Measurements from ENCODE around the gene SALL1. TPM values are rescaled to one million over a fixed set of nuclear protein-coding genes. Genes with fewer than 3 reads are reported as not detected.

SALL1 gene
- total RNA-seq, 3 donors from 2014 or later (not counting 1 experiment from before 2014, with no cell fraction given): not detected

- H3K27me3 ChIP-seq (ENCODE audit: control insufficient read depth, insufficient read depth, low read length): no peaks in the 10 kb centered on the region
- no peak overlapping the region for H3K4me3 Mint-ChIP-seq
- no peaks in the 10 kb centered on the region for H3K4me1 ChIP-seq (ENCODE audit: control insufficient read depth, insufficient read depth, low read length)
- TF ChIP-seq, protein P1, sequence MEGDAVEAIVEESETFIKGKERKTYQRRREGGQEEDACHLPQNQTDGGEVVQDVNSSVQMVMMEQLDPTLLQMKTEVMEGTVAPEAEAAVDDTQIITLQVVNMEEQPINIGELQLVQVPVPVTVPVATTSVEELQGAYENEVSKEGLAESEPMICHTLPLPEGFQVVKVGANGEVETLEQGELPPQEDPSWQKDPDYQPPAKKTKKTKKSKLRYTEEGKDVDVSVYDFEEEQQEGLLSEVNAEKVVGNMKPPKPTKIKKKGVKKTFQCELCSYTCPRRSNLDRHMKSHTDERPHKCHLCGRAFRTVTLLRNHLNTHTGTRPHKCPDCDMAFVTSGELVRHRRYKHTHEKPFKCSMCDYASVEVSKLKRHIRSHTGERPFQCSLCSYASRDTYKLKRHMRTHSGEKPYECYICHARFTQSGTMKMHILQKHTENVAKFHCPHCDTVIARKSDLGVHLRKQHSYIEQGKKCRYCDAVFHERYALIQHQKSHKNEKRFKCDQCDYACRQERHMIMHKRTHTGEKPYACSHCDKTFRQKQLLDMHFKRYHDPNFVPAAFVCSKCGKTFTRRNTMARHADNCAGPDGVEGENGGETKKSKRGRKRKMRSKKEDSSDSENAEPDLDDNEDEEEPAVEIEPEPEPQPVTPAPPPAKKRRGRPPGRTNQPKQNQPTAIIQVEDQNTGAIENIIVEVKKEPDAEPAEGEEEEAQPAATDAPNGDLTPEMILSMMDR (IDR thresholded peaks at IDR 0.05): no peak
- intact Hi-C loops (cut with micrococcal nuclease): no loop called here
- DNase-seq (no peak), ATAC-seq (no peak)
- H3K27me3 Mint-ChIP-seq (ENCODE audit: low read depth in 2 of 2): peaks cover 20 to 37% of the 10 kb centered on the region in 2 donors
- no peak overlapping the region for H3K4me3 ChIP-seq (ENCODE audit: low read length)
- no peaks in the 10 kb centered on the region for H3K9me3 Mint-ChIP-seq
- 81% methylated on average over 3 of the region's 6 CpGs for WGBS (ENCODE audit: insufficient coverage)
- no peaks in the 10 kb centered on the region for H3K4me1 Mint-ChIP-seq
- H3K36me3 Mint-ChIP-seq: peaks cover 5% of the 10 kb centered on the region
- no peaks in the 10 kb centered on the region for H3K9me3 ChIP-seq (ENCODE audit: control insufficient read depth, insufficient read depth, low read length)
- no peak overlapping the region for H3K27ac ChIP-seq (ENCODE audit: low read length)
- no peak overlapping the region for H3K27ac Mint-ChIP-seq
- no peaks in the 10 kb centered on the region for H3K36me3 ChIP-seq (ENCODE audit: control insufficient read depth, insufficient read depth, low read length)
These were observed 18.5 kb downstream of the SALL1 start for GRCh38 chr16:51132490-51133115.

GRCh38 chr16:51131619-51132018 is 19.5 kb downstream of the SALL1 start:
- no peak overlapping the region for H3K27ac Mint-ChIP-seq
- no peaks in the 10 kb centered on the region for H3K36me3 ChIP-seq (ENCODE audit: control insufficient read depth, insufficient read depth, low read length)
- H3K36me3 Mint-ChIP-seq: peaks cover 5% of the 10 kb centered on the region
- DNase-seq (no peak), ATAC-seq (no peak)
- peaks cover 15 to 42% of the 10 kb centered on the region in 2 donors for H3K27me3 Mint-ChIP-seq (ENCODE audit: low read depth in 2 of 2)
- 85% methylated on average over 11 of the region's 11 CpGs for WGBS (ENCODE audit: insufficient coverage)
- H3K4me1 Mint-ChIP-seq: no peaks in the 10 kb centered on the region
- H3K4me1 ChIP-seq (ENCODE audit: control insufficient read depth, insufficient read depth, low read length): no peaks in the 10 kb centered on the region
- intact Hi-C loops (cut with micrococcal nuclease): no loop called here
- H3K27ac ChIP-seq (ENCODE audit: low read length): no peak overlapping the region
- no peaks in the 10 kb centered on the region for H3K27me3 ChIP-seq (ENCODE audit: control insufficient read depth, insufficient read depth, low read length)
- H3K9me3 Mint-ChIP-seq: no peaks in the 10 kb centered on the region
- TF ChIP-seq, protein P1 (IDR thresholded peaks at IDR 0.05): no peak
- no peaks in the 10 kb centered on the region for H3K9me3 ChIP-seq (ENCODE audit: control insufficient read depth, insufficient read depth, low read length)
- H3K4me3 ChIP-seq (ENCODE audit: low read length): no peak overlapping the region
- H3K4me3 Mint-ChIP-seq: no peak overlapping the region

DNA sequence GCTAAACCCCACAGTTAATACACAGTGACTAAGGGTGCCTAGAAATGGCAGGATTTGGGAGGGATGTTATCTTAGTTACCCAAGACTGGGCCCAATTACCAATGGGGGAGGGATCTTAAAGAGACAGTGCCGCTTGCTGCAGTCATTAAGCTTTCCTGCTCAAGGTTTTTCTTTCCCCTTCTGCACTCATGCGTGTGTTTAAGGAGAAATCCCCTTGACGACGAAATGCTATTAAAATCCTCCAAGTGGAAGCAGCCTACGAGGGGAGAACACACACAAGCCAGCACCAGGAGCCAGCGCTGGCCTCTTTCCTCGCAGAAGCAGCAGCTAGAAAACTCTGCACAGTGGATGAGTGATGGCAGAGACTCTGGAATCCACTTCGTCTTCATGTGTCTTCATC is 22.0 kb downstream of the SALL1 start:
- ATAC-seq (no peak), DNase-seq (no peak)
- Mint-ChIP-seq H3K27me3 (ENCODE audit: low read depth in 2 of 2) (peaks cover 9 to 24% of the 10 kb centered on the region in 2 donors), H3K27ac (no peak overlapping the region), H3K4me3 (no peak overlapping the region), H3K4me1 (no peaks in the 10 kb centered on the region), H3K9me3 (no peaks in the 10 kb centered on the region), H3K36me3 (no peaks in the 10 kb centered on the region)
- Histone ChIP-seq H3K4me3 (ENCODE audit: low read length) (no peak overlapping the region), H3K27ac (ENCODE audit: low read length) (no peak overlapping the region), H3K4me1 (ENCODE audit: control insufficient read depth, insufficient read depth, low read length) (no peaks in the 10 kb centered on the region), H3K36me3 (ENCODE audit: control insufficient read depth, insufficient read depth, low read length) (no peaks in the 10 kb centered on the region), H3K9me3 (ENCODE audit: control insufficient read depth, insufficient read depth, low read length) (no peaks in the 10 kb centered on the region), H3K27me3 (ENCODE audit: control insufficient read depth, insufficient read depth, low read length) (no peaks in the 10 kb centered on the region)
- TF ChIP-seq, protein P1 (IDR thresholded peaks at IDR 0.05): no peak
- intact Hi-C loops (cut with micrococcal nuclease): no loop called here
- WGBS (ENCODE audit: insufficient coverage): 57% methylated on average over 8 of the region's 8 CpGs

GRCh38 chr16:51125992-51126391 is 25.1 kb downstream of the SALL1 start:
- TF ChIP-seq, protein P1 (IDR thresholded peaks at IDR 0.05): no peak
- intact Hi-C loops (cut with micrococcal nuclease): no loop called here
- Histone ChIP-seq H3K27ac (ENCODE audit: low read length) (no peak overlapping the region), H3K4me3 (ENCODE audit: low read length) (no peak overlapping the region), H3K9me3 (ENCODE audit: control insufficient read depth, insufficient read depth, low read length) (no peaks in the 10 kb centered on the region), H3K36me3 (ENCODE audit: control insufficient read depth, insufficient read depth, low read length) (no peaks in the 10 kb centered on the region), H3K4me1 (ENCODE audit: control insufficient read depth, insufficient read depth, low read length) (no peaks in the 10 kb centered on the region), H3K27me3 (ENCODE audit: control insufficient read depth, insufficient read depth, low read length) (no peaks in the 10 kb centered on the region)
- Mint-ChIP-seq H3K4me3 (no peak overlapping the region), H3K9me3 (no peaks in the 10 kb centered on the region), H3K36me3 (no peaks in the 10 kb centered on the region), H3K27ac (no peak overlapping the region), H3K27me3 (ENCODE audit: low read depth in 2 of 2) (peaks cover 10 to 15% of the 10 kb centered on the region in 2 donors), H3K4me1 (no peaks in the 10 kb centered on the region)
- WGBS (ENCODE audit: insufficient coverage): 81% methylated on average over 5 of the region's 5 CpGs
- no peak for ATAC-seq
- DNase-seq: no peak

Measured in natural killer cell (primary cell).